H1 (cell line): ENCODE results near the gene FCN3. TPM values are rescaled to one million over a fixed set of nuclear protein-coding genes. Genes with fewer than 3 reads are reported as not detected.

Source experiments
- HDAC2 ChIP-seq, 2 experiments: fragments of 300-600 bp in 1 of 2; sonication (generic) in 1 of 2; IDR thresholded peaks; 2 replicates each; pipeline ENCODE4 v1.6.1; 2011 to 2012; ENCODE audit warnings: low read depth in 2 of 2, low read length in 2 of 2, mild to moderate bottlenecking in 2 of 2, moderate library complexity in 2 of 2, borderline replicate concordance in 1 of 2, inconsistent platforms in 1 of 2
- SP4 ChIP-seq: IDR thresholded peaks from 2 replicates; pipeline ENCODE4 v1.6.1; 2012; ENCODE audit warnings: low read length, inconsistent platforms
- polyA plus RNA-seq, 7 experiments: library from polyadenylated mRNA; depleted of rRNA in 3 of 7; stranded (reverse) in 5 of 7; unstranded in 2 of 7; fragments of >200 nt in 5 of 7; fragments of 200-250 nt in 2 of 7; gene quantifications; 1 replicate in 5 of 7; 2 replicates in 1 of 7; 4 replicates in 1 of 7; pipeline versions ENCODE4 v1.2.1 to v1.2.3, GENCODE V29; 2011 to 2013; ENCODE audit warnings: missing spikeins in 2 of 7, mixed read lengths in 2 of 7
- total RNA-seq: library from RNA; stranded (reverse); fragmentation: NEBNext Ultra II Directional; extraction: Animal tissue kit (Norgen Biotek cat#: 25700); gene quantifications from 2 replicates; pipeline ENCODE4 v1.2.1, GENCODE V29; 2021
- TF ChIP-seq, protein P1 (sequence below): fragments of 300-600 bp; sonication (generic); IDR thresholded peaks from 2 replicates; pipeline ENCODE4 v1.7.1; 2012; ENCODE audit warnings: low read length, moderate library complexity, mild to moderate bottlenecking, inconsistent platforms; ENCODE audit not compliant: insufficient replicate concordance

FCN3 gene
- total and polyA plus RNA-seq, 2 of the 8 experiments (the other 6 are each of a cell fraction or from before 2014, with no cell fraction given), result 0.30 to 0.57 TPM

DNA sequence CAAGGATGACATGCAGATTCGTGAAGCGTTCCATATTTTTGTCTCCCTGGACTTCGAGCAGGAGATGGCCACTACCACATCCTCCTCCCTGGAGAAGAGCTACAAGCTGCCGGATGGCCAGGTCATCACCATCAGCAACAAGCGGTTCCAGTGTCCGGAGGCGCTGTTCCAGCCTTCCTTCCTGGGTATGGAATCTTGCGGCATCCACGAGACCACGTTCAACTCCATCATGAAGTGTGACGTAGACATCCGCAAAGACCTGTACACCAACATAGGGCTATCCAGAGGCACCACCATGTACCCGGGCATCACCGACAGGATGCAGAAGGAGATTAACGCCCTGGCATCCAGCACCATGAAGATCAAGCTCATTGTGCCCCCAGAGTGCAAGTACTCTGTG is 49.3 kb downstream of the FCN3 start (continued):
- TF ChIP-seq HDAC2 (IDR thresholded peaks at IDR 0.05; ENCODE audit: borderline replicate concordance in 1 of 2, low read depth in 2 of 2, low read length in 2 of 2) (no peak), SP4 (no peak)
- TF ChIP-seq, protein P1, sequence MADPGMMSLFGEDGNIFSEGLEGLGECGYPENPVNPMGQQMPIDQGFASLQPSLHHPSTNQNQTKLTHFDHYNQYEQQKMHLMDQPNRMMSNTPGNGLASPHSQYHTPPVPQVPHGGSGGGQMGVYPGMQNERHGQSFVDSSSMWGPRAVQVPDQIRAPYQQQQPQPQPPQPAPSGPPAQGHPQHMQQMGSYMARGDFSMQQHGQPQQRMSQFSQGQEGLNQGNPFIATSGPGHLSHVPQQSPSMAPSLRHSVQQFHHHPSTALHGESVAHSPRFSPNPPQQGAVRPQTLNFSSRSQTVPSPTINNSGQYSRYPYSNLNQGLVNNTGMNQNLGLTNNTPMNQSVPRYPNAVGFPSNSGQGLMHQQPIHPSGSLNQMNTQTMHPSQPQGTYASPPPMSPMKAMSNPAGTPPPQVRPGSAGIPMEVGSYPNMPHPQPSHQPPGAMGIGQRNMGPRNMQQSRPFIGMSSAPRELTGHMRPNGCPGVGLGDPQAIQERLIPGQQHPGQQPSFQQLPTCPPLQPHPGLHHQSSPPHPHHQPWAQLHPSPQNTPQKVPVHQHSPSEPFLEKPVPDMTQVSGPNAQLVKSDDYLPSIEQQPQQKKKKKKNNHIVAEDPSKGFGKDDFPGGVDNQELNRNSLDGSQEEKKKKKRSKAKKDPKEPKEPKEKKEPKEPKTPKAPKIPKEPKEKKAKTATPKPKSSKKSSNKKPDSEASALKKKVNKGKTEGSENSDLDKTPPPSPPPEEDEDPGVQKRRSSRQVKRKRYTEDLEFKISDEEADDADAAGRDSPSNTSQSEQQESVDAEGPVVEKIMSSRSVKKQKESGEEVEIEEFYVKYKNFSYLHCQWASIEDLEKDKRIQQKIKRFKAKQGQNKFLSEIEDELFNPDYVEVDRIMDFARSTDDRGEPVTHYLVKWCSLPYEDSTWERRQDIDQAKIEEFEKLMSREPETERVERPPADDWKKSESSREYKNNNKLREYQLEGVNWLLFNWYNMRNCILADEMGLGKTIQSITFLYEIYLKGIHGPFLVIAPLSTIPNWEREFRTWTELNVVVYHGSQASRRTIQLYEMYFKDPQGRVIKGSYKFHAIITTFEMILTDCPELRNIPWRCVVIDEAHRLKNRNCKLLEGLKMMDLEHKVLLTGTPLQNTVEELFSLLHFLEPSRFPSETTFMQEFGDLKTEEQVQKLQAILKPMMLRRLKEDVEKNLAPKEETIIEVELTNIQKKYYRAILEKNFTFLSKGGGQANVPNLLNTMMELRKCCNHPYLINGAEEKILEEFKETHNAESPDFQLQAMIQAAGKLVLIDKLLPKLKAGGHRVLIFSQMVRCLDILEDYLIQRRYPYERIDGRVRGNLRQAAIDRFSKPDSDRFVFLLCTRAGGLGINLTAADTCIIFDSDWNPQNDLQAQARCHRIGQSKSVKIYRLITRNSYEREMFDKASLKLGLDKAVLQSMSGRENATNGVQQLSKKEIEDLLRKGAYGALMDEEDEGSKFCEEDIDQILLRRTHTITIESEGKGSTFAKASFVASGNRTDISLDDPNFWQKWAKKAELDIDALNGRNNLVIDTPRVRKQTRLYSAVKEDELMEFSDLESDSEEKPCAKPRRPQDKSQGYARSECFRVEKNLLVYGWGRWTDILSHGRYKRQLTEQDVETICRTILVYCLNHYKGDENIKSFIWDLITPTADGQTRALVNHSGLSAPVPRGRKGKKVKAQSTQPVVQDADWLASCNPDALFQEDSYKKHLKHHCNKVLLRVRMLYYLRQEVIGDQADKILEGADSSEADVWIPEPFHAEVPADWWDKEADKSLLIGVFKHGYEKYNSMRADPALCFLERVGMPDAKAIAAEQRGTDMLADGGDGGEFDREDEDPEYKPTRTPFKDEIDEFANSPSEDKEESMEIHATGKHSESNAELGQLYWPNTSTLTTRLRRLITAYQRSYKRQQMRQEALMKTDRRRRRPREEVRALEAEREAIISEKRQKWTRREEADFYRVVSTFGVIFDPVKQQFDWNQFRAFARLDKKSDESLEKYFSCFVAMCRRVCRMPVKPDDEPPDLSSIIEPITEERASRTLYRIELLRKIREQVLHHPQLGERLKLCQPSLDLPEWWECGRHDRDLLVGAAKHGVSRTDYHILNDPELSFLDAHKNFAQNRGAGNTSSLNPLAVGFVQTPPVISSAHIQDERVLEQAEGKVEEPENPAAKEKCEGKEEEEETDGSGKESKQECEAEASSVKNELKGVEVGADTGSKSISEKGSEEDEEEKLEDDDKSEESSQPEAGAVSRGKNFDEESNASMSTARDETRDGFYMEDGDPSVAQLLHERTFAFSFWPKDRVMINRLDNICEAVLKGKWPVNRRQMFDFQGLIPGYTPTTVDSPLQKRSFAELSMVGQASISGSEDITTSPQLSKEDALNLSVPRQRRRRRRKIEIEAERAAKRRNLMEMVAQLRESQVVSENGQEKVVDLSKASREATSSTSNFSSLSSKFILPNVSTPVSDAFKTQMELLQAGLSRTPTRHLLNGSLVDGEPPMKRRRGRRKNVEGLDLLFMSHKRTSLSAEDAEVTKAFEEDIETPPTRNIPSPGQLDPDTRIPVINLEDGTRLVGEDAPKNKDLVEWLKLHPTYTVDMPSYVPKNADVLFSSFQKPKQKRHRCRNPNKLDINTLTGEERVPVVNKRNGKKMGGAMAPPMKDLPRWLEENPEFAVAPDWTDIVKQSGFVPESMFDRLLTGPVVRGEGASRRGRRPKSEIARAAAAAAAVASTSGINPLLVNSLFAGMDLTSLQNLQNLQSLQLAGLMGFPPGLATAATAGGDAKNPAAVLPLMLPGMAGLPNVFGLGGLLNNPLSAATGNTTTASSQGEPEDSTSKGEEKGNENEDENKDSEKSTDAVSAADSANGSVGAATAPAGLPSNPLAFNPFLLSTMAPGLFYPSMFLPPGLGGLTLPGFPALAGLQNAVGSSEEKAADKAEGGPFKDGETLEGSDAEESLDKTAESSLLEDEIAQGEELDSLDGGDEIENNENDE, result no peak
